Activated CD8-positive, alpha-beta T cell treated with anti-CD3 and anti-CD28 coated beads for 36 hours (primary cell): ENCODE measurements around the gene DCAF5. TPM values are rescaled to one million over a fixed set of nuclear protein-coding genes. Genes with fewer than 3 reads are reported as not detected.

Experiments
- ATAC-seq: fragments of 200-7000 bp; cut with Tn5 transposase; one replicate; pipeline ENCODE4 v1.10.0; 2021; ENCODE audit warnings: mild to moderate bottlenecking, moderate library complexity
- CTCF ChIA-PET: fragments of 350-600 bp; sonication (Branson Sonifier 250); formaldehyde crosslinking; loops from one replicate; lab custom pipeline; 2021; ENCODE audit warnings: antibody characterized with exemption; lab: Charles Lee
- POLR2A ChIA-PET: fragments of 350-600 bp; sonication (Branson Sonifier 250); formaldehyde crosslinking; loops from one replicate; lab custom pipeline; 2021; ENCODE audit warnings: antibody characterized with exemption; lab: Charles Lee
- DNase-seq: peaks from one replicate; pipeline ENCODE4 v3.0.0-alpha.2; 2020
- H3K27ac Mint-ChIP-seq: one replicate; pipeline ENCODE4 v1.8.0; 2021; ENCODE audit warnings: mild to moderate bottlenecking, mixed read lengths
- H3K27me3 Mint-ChIP-seq: one replicate; pipeline ENCODE4 v1.8.0; 2021; ENCODE audit warnings: mixed read lengths
- H3K36me3 Mint-ChIP-seq: one replicate; pipeline ENCODE4 v1.8.0; 2021; ENCODE audit warnings: low read depth, mixed read lengths
- H3K4me1 Mint-ChIP-seq: one replicate; pipeline ENCODE4 v1.8.0; 2021; ENCODE audit warnings: low read depth, mixed read lengths
- H3K4me3 Mint-ChIP-seq: one replicate; pipeline ENCODE4 v1.8.0; 2021; ENCODE audit warnings: mild to moderate bottlenecking, moderate library complexity, mixed read lengths
- H3K9me3 Mint-ChIP-seq: one replicate; pipeline ENCODE4 v1.8.0; 2021; ENCODE audit warnings: mixed read lengths
- CTCF ChIP-seq: fragments of 200-600 bp; IDR thresholded peaks from one replicate; pipeline ENCODE4 v1.8.0; 2022; ENCODE audit warnings: antibody characterized with exemption, mild to moderate bottlenecking
- intact Hi-C: fragments of 100-400 bp; cut with micrococcal nuclease; formaldehyde crosslinking; loops from one replicate; pipeline ENCODE4 v1.10.0; 2022
- total RNA-seq, 2 experiments: library from RNA; stranded (reverse); gene quantifications; one replicate each; pipeline ENCODE4 v1.2.3, GENCODE V29; 2021

The DCAF5 gene
- total RNA-seq, 2 experiments from 2014 or later, result 34.3 to 36.5 TPM

- no peak for TF ChIP-seq CTCF
- H3K27me3 Mint-ChIP-seq, result no peaks in the 10 kb centered on the region
- ChIA-PET CTCF (no interaction called here), POLR2A (no interaction called here)
- H3K9me3 Mint-ChIP-seq, result no peaks in the 10 kb centered on the region
- DNase-seq (no peak), ATAC-seq (no peak)
- intact Hi-C loops, result no loop called here
- H3K4me1 Mint-ChIP-seq, result peaks cover 12% of the 10 kb centered on the region
- no peak overlapping the region for H3K27ac Mint-ChIP-seq
- H3K36me3 Mint-ChIP-seq, result peaks cover 28% of the 10 kb centered on the region
- no peak overlapping the region for H3K4me3 Mint-ChIP-seq
Measured at GRCh38 chr14:69052181-69052601, 100.7 kb downstream of the DCAF5 start.

DNA sequence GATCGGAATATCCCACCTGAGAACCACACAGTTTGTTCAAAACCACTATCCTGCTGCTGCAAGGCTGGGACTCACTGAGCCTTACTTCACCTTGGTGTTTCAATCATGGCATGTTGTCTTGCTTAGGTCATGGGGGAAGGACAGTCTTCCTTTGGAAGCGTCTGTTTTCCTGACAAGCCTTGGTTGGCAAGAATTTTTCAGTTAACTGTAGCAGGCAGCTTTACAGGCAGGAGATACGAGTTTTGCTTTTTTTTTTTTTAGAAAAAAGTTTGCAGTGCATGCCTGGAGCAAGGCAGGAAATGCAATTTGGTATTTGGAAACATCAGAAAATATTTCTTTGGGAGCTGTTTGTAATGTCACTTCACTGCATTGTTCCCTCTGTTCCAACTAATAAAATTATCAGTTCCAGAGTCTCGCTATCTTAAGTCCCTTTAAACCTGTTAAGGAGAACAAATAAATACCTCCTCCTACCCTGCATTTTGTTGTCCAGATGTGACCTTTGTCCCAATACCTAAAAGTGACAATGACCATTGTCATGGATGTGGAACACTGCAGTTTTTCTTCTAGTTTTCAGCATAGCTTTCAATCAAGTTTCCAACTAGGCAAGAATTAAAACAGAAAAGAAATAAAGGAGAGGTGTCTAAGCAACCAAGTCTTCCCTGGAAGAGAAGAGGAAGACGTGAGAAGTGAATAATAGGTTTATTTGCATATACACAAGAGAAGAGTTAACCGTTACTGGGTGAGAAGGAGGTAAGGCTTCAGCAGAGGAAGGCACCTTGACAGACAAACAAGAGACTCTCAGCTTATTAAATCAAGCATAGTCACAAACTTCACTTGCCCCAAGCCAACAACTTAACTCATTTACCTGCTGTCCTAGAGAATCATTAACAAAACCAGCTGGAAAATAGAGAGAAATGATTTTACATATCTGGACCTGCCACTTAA is 102.4 kb downstream of the DCAF5 start:
- Mint-ChIP-seq H3K27me3 (no peaks in the 10 kb centered on the region), H3K27ac (peak overlapping the region; percentile 50), H3K4me3 (no peak overlapping the region), H3K36me3 (peaks cover 23% of the 10 kb centered on the region), H3K9me3 (no peaks in the 10 kb centered on the region), H3K4me1 (peaks cover 4% of the 10 kb centered on the region)
- ATAC-seq (no peak), DNase-seq (no peak)
- TF ChIP-seq CTCF, result no peak
- intact Hi-C loops, result no loop called here
- CTCF ChIA-PET, result interaction anchor here (1.2 to 2.4 kb wide), 3 partner anchors 9 to 187 kb away, joined by 3 to 7 read pairs (median 4); no protein-coding TSS in a partner anchor
- POLR2A ChIA-PET, result no interaction called here

DNA sequence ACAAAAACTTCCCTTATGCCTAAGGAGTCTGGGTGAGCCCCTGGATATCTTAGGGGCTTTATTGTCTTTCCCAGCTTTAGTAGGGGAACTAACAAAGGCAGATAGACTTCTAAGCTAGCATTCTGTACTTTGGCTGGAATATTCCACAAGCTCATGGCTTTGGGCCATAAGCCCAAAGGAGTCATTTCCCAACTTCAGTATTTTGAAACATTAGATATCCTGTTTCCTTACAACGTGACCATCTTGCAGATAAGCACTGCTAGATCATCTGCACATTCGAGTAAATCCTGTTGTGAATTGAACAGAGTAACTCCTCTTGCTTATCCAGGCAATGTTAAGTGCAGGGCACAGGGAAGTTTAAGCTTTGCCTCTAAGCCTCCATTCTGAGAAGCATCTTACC is 103.2 kb downstream of the DCAF5 start:
- intact Hi-C loops, result no loop called here
- DNase-seq (no peak), ATAC-seq (no peak)
- Mint-ChIP-seq H3K27ac (no peak overlapping the region), H3K4me1 (peaks cover 4% of the 10 kb centered on the region), H3K9me3 (no peaks in the 10 kb centered on the region), H3K27me3 (no peaks in the 10 kb centered on the region), H3K36me3 (peaks cover 14% of the 10 kb centered on the region), H3K4me3 (no peak overlapping the region)
- TF ChIP-seq CTCF, result no peak
- CTCF ChIA-PET, result interaction anchor here (1.2 to 2.4 kb wide), 2 partner anchors 10 to 139 kb away, joined by 4 to 7 read pairs; no protein-coding TSS in a partner anchor
- POLR2A ChIA-PET, result no interaction called here

DNA sequence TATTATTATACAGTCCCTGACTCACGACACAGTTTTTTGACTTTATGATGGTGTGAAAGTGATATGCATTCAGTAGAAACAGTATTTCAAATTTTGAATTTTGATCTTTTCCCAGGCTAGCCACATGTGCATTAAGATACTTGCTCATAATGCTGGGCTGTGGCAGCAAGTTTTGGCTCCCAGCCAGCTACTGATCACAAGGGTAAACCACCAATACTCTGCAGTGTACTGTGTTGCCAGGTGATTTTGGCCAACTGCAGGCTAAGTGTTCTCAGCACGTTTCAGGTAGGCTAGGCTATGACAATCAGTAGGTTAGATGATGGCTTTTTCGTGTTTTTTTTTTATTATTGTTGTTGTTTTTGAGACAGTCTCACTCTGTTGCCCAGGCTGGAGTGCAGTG is 104.5 kb downstream of the DCAF5 start:
- POLR2A ChIA-PET, result interaction anchor here (0.9 to 1.0 kb wide), 2 partner anchors 9 to 32 kb away, joined by 3 read pairs; no protein-coding TSS in a partner anchor
- DNase-seq (peak; percentile 50), ATAC-seq (peak; percentile 39)
- TF ChIP-seq CTCF, result no peak
- Mint-ChIP-seq H3K27me3 (no peaks in the 10 kb centered on the region), H3K27ac (no peak overlapping the region), H3K9me3 (no peaks in the 10 kb centered on the region), H3K4me1 (peaks cover 4% of the 10 kb centered on the region), H3K4me3 (no peak overlapping the region), H3K36me3 (peaks cover 6% of the 10 kb centered on the region)
- CTCF ChIA-PET, result no interaction called here
- intact Hi-C loops, result no loop called here

DNA sequence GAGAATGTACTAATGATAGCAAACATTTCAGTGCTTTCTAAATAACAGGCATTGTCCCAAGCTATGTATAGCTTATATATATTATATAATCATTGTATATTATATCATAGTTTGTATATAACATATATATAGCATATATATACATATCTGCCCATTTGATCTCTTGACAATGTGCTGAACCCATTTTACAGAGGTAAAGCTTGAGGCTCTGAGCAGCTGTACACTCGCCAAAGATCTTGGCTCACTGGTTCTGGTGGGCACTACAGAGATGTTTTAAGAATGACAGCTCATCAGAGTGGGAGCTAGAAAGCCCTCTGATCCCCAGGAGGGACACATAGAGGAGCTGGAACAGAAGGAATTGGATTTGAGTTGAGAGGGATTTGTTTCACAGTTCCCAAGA is 105.7 kb downstream of the DCAF5 start:
- ChIA-PET CTCF (interaction anchor here (1.1 to 2.5 kb wide), 2 partner anchors 134 to 136 kb away, joined by 3 to 9 read pairs; no protein-coding TSS in a partner anchor), POLR2A (no interaction called here)
- DNase-seq (no peak), ATAC-seq (no peak)
- no peak overlapping the region for H3K27ac Mint-ChIP-seq
- no peak overlapping the region for H3K4me3 Mint-ChIP-seq
- intact Hi-C loops, result no loop called here
- peaks cover 2% of the 10 kb centered on the region for H3K27me3 Mint-ChIP-seq
- H3K9me3 Mint-ChIP-seq, result no peaks in the 10 kb centered on the region
- peaks cover 10% of the 10 kb centered on the region for H3K4me1 Mint-ChIP-seq
- H3K36me3 Mint-ChIP-seq, result no peaks in the 10 kb centered on the region
- TF ChIP-seq CTCF, result no peak
